SK-N-MC (cell line): ENCODE data around the gene CLSTN1.

ENCODE experiments used
- EZH2 ChIP-seq: fragments of 200-600 bp; sonication (generic); IDR thresholded peaks from one replicate; pipeline ENCODE4 v1.6.1; 2017; ENCODE audit warnings: antibody characterized with exemption
- POLR2AphosphoS5 ChIP-seq: IDR thresholded peaks from 2 replicates; pipeline ENCODE4 v1.6.1; 2012; ENCODE audit warnings: mild to moderate bottlenecking, low read depth, low read length, borderline replicate concordance

DNA sequence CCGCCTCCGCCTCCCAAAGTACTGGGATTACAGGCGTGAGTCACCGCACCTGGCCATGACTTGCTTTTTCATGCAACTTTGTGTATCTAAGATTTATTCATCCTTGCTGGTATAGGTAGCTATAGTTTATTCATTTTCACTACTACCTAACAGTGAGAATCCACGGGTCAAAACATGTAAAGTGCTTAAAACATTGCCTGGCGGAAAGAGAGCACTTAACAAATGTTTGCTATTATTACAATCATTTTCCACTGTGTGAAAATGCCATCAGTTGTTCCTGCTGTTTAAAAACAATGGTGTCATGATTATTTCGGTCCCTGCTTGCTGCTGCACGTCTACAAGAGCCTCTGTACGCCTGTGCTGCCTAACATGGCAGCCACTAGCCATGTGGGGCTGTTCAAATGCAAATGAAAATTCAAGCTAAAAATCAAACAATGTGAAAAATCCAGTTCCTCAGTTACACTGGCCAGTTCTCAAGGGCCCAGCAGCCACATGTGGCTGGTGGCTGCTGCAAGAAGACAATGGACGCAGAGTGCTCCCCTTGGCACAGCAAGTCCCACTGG is 65.1 kb downstream of the CLSTN1 start:
- TF ChIP-seq POLR2AphosphoS5, result no peak
- no peak for TF ChIP-seq EZH2
